Measurements from ENCODE around the gene DENND1A.

DNA sequence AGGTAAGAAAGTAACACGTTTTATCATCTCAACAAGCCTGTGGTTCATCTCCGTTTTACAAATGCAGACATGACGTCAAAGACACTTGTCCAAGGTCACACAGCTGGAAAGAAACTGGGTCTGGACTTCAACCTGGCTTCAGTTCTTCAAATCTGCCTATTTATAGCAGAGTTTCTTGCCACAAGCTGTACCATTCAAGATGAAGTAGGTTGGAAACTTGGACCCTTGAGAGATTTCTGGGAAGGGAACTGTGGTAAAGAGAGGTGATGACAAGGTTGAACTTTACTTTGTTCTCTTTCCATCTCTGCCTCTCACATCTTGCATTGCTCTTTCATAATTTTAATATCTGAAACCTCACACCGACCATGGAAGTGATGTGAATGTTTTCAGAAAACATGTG lies 29.9 kb upstream of the DENND1A start:
- TF ChIP-seq, protein P1, sequence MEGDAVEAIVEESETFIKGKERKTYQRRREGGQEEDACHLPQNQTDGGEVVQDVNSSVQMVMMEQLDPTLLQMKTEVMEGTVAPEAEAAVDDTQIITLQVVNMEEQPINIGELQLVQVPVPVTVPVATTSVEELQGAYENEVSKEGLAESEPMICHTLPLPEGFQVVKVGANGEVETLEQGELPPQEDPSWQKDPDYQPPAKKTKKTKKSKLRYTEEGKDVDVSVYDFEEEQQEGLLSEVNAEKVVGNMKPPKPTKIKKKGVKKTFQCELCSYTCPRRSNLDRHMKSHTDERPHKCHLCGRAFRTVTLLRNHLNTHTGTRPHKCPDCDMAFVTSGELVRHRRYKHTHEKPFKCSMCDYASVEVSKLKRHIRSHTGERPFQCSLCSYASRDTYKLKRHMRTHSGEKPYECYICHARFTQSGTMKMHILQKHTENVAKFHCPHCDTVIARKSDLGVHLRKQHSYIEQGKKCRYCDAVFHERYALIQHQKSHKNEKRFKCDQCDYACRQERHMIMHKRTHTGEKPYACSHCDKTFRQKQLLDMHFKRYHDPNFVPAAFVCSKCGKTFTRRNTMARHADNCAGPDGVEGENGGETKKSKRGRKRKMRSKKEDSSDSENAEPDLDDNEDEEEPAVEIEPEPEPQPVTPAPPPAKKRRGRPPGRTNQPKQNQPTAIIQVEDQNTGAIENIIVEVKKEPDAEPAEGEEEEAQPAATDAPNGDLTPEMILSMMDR (IDR thresholded peaks at IDR 0.05): no peak
- TF ChIP-seq EZH2 (IDR thresholded peaks at IDR 0.05) (no peak), EZH2phosphoT487 (IDR thresholded peaks at IDR 0.05) (no peak)
